Calu3 (cell line): ENCODE results near the gene HDHD5. TPM values are rescaled to one million over a fixed set of nuclear protein-coding genes. Genes with fewer than 3 reads are reported as not detected.
A peak's percentile ranks its signal among the peaks of the same experiment; 100 is the strongest.

Experiments used
- BruUV-seq: library from RNA; stranded (reverse); fragments of 400-500 nt; replicated peaks from 2 replicates; lab custom pipeline; 2021; lab: Mats Ljungman, UMichigan
- CTCF ChIA-PET: fragments of 300-600 bp; sonication (Branson Sonifier 250); formaldehyde crosslinking; loops from one replicate; lab custom pipeline; 2022; ENCODE audit warnings: antibody characterized with exemption; lab: Charles Lee
- DNase-seq: peaks from one replicate; pipeline ENCODE4 v3.0.0; 2022
- H3K27ac Mint-ChIP-seq: one replicate; pipeline ENCODE4 v1.8.0; 2022; ENCODE audit warnings: mixed read lengths; ENCODE audit not compliant: unreplicated experiment
- H3K27me3 Mint-ChIP-seq: one replicate; pipeline ENCODE4 v1.8.0; 2022; ENCODE audit warnings: mixed read lengths; ENCODE audit not compliant: unreplicated experiment
- H3K36me3 Mint-ChIP-seq: one replicate; pipeline ENCODE4 v1.8.0; 2022; ENCODE audit warnings: mild to moderate bottlenecking, moderate library complexity, mixed read lengths; ENCODE audit not compliant: insufficient read depth, unreplicated experiment
- H3K4me1 Mint-ChIP-seq: one replicate; pipeline ENCODE4 v1.8.0; 2022; ENCODE audit warnings: mild to moderate bottlenecking, low read depth, mixed read lengths; ENCODE audit not compliant: unreplicated experiment
- H3K4me3 Mint-ChIP-seq: one replicate; pipeline ENCODE4 v1.8.0; 2022; ENCODE audit warnings: mild to moderate bottlenecking, low read depth, moderate library complexity, mixed read lengths; ENCODE audit not compliant: unreplicated experiment
- H3K9me3 Mint-ChIP-seq: one replicate; pipeline ENCODE4 v1.8.0; 2022; ENCODE audit warnings: low read depth, mixed read lengths; ENCODE audit not compliant: unreplicated experiment
- CTCF ChIP-seq: fragments of 200-600 bp; IDR thresholded peaks from one replicate; pipeline ENCODE4 v1.8.0; 2022; ENCODE audit warnings: antibody characterized with exemption; ENCODE audit not compliant: unreplicated experiment
- intact Hi-C: fragments of 100-400 bp; cut with micrococcal nuclease; formaldehyde crosslinking; loops from one replicate; pipeline ENCODE4 v1.10.0; 2022; ENCODE audit not compliant: unreplicated experiment
- total RNA-seq: library from RNA; stranded (reverse); gene quantifications from 2 replicates; pipeline ENCODE4 v1.2.3, GENCODE V29; 2022

HDHD5 gene
- total RNA-seq, 1 experiment from 2014 or later = 44.4 TPM

- BruUV-seq = no TSS peak
- no peaks in the 10 kb centered on the region for H3K4me1 Mint-ChIP-seq
- H3K36me3 Mint-ChIP-seq = peaks cover 6% of the 10 kb centered on the region
- H3K27me3 Mint-ChIP-seq = peaks cover 20% of the 10 kb centered on the region
- intact Hi-C loops = loop anchor here (1.0 to 2.0 kb wide), 2 partner anchors 97 to 330 kb away; no protein-coding TSS in a partner anchor
- TF ChIP-seq CTCF = peak; percentile 78
- peak overlapping the region; percentile 74 for H3K4me3 Mint-ChIP-seq
- CTCF ChIA-PET = interaction anchor here (0.6 to 2.3 kb wide), 32 partner anchors 10 to 399 kb away, joined by 3 to 62 read pairs (median 5); partner anchors contain the start of gene HDHD5
- peak; percentile 95 for DNase-seq
- H3K9me3 Mint-ChIP-seq = no peaks in the 10 kb centered on the region
- H3K27ac Mint-ChIP-seq = peak overlapping the region; percentile 61
Measured at GRCh38 chr22:17171153-17172028, 12.3 kb upstream of the HDHD5 start.

- intact Hi-C loops = no loop called here
- BruUV-seq = no TSS peak
- TF ChIP-seq CTCF = no peak
- H3K27ac Mint-ChIP-seq = no peak overlapping the region
- CTCF ChIA-PET = no interaction called here
- H3K36me3 Mint-ChIP-seq = peaks cover 6% of the 10 kb centered on the region
- no peaks in the 10 kb centered on the region for H3K9me3 Mint-ChIP-seq
- H3K27me3 Mint-ChIP-seq = peaks cover 26% of the 10 kb centered on the region
- H3K4me1 Mint-ChIP-seq = no peaks in the 10 kb centered on the region
- H3K4me3 Mint-ChIP-seq = no peak overlapping the region
- DNase-seq = no peak
Measured at GRCh38 chr22:17167486-17167885, 8.4 kb upstream of the HDHD5 start.

- peaks cover 26% of the 10 kb centered on the region for H3K27me3 Mint-ChIP-seq
- TF ChIP-seq CTCF = no peak
- H3K36me3 Mint-ChIP-seq = peaks cover 6% of the 10 kb centered on the region
- CTCF ChIA-PET = interaction anchor here (0.7 kb wide), 1 partner anchor 337 kb away, joined by 3 read pairs; no protein-coding TSS in a partner anchor
- H3K27ac Mint-ChIP-seq = no peak overlapping the region
- intact Hi-C loops = no loop called here
- no peak overlapping the region for H3K4me3 Mint-ChIP-seq
- no peak for DNase-seq
- no TSS peak for BruUV-seq
- H3K9me3 Mint-ChIP-seq = no peaks in the 10 kb centered on the region
- H3K4me1 Mint-ChIP-seq = no peaks in the 10 kb centered on the region
Measured at GRCh38 chr22:17164392-17165024, 5.4 kb upstream of the HDHD5 start.

- Mint-ChIP-seq H3K27me3 (peaks cover 20% of the 10 kb centered on the region), H3K27ac (no peak overlapping the region), H3K9me3 (no peaks in the 10 kb centered on the region), H3K36me3 (peaks cover 24% of the 10 kb centered on the region), H3K4me3 (no peak overlapping the region), H3K4me1 (no peaks in the 10 kb centered on the region)
- DNase-seq = no peak
- CTCF ChIA-PET = interaction anchor here (0.5 kb wide), 1 partner anchor 42 kb away, joined by 3 read pairs; the partner anchor contains the start of gene TMEM121B
- TF ChIP-seq CTCF = no peak
- intact Hi-C loops = no loop called here
- no TSS peak for BruUV-seq
Measured at GRCh38 chr22:17162731-17163130, 3.7 kb upstream of the HDHD5 start.
